SU-DHL-6 (cell line): ENCODE data around the gene ITPKB.
"Not testable (repeated sequence)": the region's sequence is repeated elsewhere in the genome, so short reads cannot be mapped to it uniquely, and the experiment has no call there.

Source experiments
- EZH2phosphoT487 ChIP-seq: fragments of 200-600 bp; sonication (generic), shearing (Covaris generic); conservative IDR thresholded peaks from 2 replicates; pipeline ENCODE4 v1.6.1; 2018; ENCODE audit warnings: mild to moderate bottlenecking, antibody characterized with exemption, low read length, moderate library complexity, mixed read lengths
- TF ChIP-seq, protein P1 (sequence below): fragments of 200-600 bp; sonication (generic); IDR thresholded peaks from one replicate; pipeline ENCODE4 v1.5.1; 2017; ENCODE audit warnings: antibody characterized with exemption, mild to moderate bottlenecking, low read length, moderate library complexity; ENCODE audit not compliant: insufficient read depth, poor library complexity, severe bottlenecking

- TF ChIP-seq, protein P1, sequence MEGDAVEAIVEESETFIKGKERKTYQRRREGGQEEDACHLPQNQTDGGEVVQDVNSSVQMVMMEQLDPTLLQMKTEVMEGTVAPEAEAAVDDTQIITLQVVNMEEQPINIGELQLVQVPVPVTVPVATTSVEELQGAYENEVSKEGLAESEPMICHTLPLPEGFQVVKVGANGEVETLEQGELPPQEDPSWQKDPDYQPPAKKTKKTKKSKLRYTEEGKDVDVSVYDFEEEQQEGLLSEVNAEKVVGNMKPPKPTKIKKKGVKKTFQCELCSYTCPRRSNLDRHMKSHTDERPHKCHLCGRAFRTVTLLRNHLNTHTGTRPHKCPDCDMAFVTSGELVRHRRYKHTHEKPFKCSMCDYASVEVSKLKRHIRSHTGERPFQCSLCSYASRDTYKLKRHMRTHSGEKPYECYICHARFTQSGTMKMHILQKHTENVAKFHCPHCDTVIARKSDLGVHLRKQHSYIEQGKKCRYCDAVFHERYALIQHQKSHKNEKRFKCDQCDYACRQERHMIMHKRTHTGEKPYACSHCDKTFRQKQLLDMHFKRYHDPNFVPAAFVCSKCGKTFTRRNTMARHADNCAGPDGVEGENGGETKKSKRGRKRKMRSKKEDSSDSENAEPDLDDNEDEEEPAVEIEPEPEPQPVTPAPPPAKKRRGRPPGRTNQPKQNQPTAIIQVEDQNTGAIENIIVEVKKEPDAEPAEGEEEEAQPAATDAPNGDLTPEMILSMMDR = not testable (repeated sequence)
- TF ChIP-seq EZH2phosphoT487 = not testable (repeated sequence)
Measured at GRCh38 chr1:226611980-226612379, 127.1 kb downstream of the ITPKB start.
